Kidney (tissue), 14 donors: ENCODE measurements around the gene RBP5. TPM values are rescaled to one million over a fixed set of nuclear protein-coding genes. Genes with fewer than 3 reads are reported as not detected.
A peak's percentile ranks its signal among the peaks of the same experiment; 100 is the strongest.

Experiments
- DNase-seq, 5 donors: peaks; one replicate each; pipeline ENCODE4 v3.0.0-alpha.2; 2013 to 2020
- FAIRE-seq: peaks from 2 replicates; lab custom pipeline; 2012; peaks lifted over from hg19 to GRCh38; lab: Jason Lieb, UNC
- H3K27ac ChIP-seq, 2 donors: one replicate each; pipeline ENCODE4 v1.7.0; 2013; ENCODE audit warnings: low read depth in 2 of 2, low read length in 2 of 2, inconsistent platforms in 1 of 2
- H3K27me3 ChIP-seq: one replicate; pipeline ENCODE4 v1.7.1; 2013; ENCODE audit warnings: low read length, inconsistent platforms; ENCODE audit not compliant: control insufficient read depth, insufficient read depth
- H3K36me3 ChIP-seq, 3 donors: one replicate each; pipeline versions ENCODE4 v1.7.0 to v1.7.1; 2013; ENCODE audit warnings: low read length in 3 of 3, control low read depth in 1 of 3, inconsistent platforms in 1 of 3; ENCODE audit not compliant: insufficient read depth in 3 of 3, control insufficient read depth in 2 of 3
- H3K4me1 ChIP-seq, 3 donors: one replicate each; pipeline versions ENCODE4 v1.7.0 to v1.7.1; 2013; ENCODE audit warnings: low read length in 3 of 3, inconsistent platforms in 1 of 3, low read depth in 1 of 3; ENCODE audit not compliant: control insufficient read depth in 2 of 3, insufficient read depth in 2 of 3
- H3K4me3 ChIP-seq, 3 donors: one replicate each; pipeline versions ENCODE4 v1.7.0 to v1.8.1; 2013; ENCODE audit warnings: low read length in 3 of 3, control low read depth in 1 of 3, inconsistent platforms in 1 of 3
- H3K9ac ChIP-seq, 3 donors: one replicate each; pipeline versions ENCODE4 v1.7.0 to v1.7.1; 2013; ENCODE audit warnings: low read length in 3 of 3, control low read depth in 1 of 3, inconsistent platforms in 1 of 3
- H3K9me3 ChIP-seq, 3 donors: one replicate each; pipeline versions ENCODE4 v1.7.0 to v1.7.1; 2013; ENCODE audit warnings: low read length in 3 of 3, control low read depth in 1 of 3, inconsistent platforms in 1 of 3; ENCODE audit not compliant: control insufficient read depth in 2 of 3, insufficient read depth in 1 of 3
- intact Hi-C: fragments of 100-400 bp; cut with DNase I; formaldehyde crosslinking; loops from one replicate; pipeline ENCODE4 v1.11.1; 2022
- polyA plus RNA-seq: library from polyadenylated mRNA; stranded (reverse); fragments of 350-450 nt; fragmentation: Illumina TruSeq; extraction: RNeasy Lipid Tissue Mini Kit (QIAGEN cat#74804); gene quantifications from one replicate; pipeline ENCODE4 v1.2.3, GENCODE V29; 2014; ENCODE audit warnings: low read depth, low replicate concordance; ENCODE audit not compliant: insufficient read depth
- total RNA-seq: library from RNA; stranded (reverse); fragmentation: NEBNext Ultra II Directional; extraction: Animal tissue kit (Norgen Biotek cat#: 25700); gene quantifications from one replicate; pipeline ENCODE4 v1.2.1, GENCODE V29; 2021
- TF ChIP-seq, protein P1 (sequence below): IDR thresholded peaks from 3 replicates; pipeline ENCODE4 v1.5.1; 2012; ENCODE audit warnings: mild to moderate bottlenecking, moderate library complexity, borderline replicate concordance; ENCODE audit not compliant: insufficient read depth; ENCODE audit errors: extremely low read depth
- donor health status: control.
- donor health status: control.
- donor health status: control.
- donor health status: control.
- donor health status: control.
- donor health status: DM: yes; HTN: yes; CAD: no.
- donor health status: Normal renal cell carcinoma (clear cell type).

Gene RBP5
- total and polyA plus RNA-seq, 2 donors from 2014 or later, result 74.6 to 609 TPM

DNA sequence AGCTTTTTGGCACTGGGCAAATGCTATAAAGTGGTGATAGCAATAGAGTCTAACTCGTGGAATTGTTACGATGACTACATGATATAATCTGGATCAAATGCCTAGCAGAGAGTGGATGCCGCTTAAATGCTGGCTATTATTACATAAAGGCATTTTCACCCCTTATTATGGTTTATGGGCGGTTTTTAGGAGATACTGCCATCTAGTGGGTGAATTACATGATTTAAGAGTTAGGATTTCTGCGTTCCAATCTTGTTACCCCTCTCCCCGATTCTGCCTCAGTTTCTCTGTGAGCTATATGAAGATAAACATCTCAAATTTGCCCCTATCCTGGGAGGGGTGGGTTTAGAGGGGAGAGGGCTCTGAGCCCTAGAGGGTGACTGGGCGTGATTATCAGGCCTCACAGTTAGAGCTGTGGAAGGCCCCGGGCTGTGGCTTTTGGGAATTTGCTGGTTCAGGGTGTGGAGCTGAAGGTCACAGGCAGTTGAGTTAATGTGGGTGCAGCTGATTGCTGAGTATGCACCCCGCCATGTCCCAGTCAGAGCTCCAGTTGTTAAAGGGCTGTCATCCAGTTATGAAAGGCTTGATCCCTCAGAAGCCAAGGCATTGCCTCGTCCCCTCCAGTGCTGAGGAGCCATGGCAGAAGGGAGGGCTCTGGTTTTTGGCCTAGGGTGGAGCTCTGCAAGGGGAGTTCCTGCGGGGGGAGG is 15.9 kb upstream of the RBP5 start:
- Histone ChIP-seq H3K4me1 (no peaks in the 10 kb centered on the region), H3K9me3 (no peaks in the 10 kb centered on the region), H3K27ac (no peak overlapping the region), H3K27me3 (no peaks in the 10 kb centered on the region), H3K9ac (no peak overlapping the region), H3K36me3 (peaks cover 3 to 39% (median 13%) of the 10 kb centered on the region in 3 donors), H3K4me3 (no peak overlapping the region)
- FAIRE-seq, result no peak
- intact Hi-C loops, result no loop called here
- TF ChIP-seq, protein P1, sequence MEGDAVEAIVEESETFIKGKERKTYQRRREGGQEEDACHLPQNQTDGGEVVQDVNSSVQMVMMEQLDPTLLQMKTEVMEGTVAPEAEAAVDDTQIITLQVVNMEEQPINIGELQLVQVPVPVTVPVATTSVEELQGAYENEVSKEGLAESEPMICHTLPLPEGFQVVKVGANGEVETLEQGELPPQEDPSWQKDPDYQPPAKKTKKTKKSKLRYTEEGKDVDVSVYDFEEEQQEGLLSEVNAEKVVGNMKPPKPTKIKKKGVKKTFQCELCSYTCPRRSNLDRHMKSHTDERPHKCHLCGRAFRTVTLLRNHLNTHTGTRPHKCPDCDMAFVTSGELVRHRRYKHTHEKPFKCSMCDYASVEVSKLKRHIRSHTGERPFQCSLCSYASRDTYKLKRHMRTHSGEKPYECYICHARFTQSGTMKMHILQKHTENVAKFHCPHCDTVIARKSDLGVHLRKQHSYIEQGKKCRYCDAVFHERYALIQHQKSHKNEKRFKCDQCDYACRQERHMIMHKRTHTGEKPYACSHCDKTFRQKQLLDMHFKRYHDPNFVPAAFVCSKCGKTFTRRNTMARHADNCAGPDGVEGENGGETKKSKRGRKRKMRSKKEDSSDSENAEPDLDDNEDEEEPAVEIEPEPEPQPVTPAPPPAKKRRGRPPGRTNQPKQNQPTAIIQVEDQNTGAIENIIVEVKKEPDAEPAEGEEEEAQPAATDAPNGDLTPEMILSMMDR, result peak; percentile 36
- peak in 3 of 5 donors; percentile 26 to 49 (median 27) for DNase-seq

DNA sequence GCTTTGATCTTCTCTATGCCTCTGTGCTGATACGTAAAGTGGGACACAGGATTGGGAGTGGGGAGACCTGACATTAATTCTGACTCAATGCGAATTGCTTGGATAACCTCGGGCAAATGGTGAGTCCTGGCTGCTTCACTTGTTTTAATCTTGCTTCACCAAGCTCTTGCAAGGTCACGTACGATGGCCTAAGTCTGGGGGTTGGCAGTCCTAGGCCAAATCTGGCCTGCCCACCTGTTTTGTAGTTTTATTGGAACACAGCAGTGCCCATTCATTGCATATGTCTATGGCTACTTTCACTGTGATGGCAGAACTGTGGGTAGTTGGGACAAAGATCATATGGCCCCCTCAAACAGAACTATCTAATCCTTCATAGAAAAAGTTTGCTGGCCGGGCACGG is 14.9 kb upstream of the RBP5 start:
- intact Hi-C loops, result no loop called here
- DNase-seq, result no peak
- TF ChIP-seq, protein P1, result no peak
- Histone ChIP-seq H3K27ac (no peak overlapping the region), H3K36me3 (peaks cover 3 to 31% (median 3%) of the 10 kb centered on the region in 3 donors), H3K4me3 (no peak overlapping the region), H3K27me3 (no peaks in the 10 kb centered on the region), H3K4me1 (no peaks in the 10 kb centered on the region), H3K9me3 (no peaks in the 10 kb centered on the region), H3K9ac (no peak overlapping the region)
- no peak for FAIRE-seq

DNA sequence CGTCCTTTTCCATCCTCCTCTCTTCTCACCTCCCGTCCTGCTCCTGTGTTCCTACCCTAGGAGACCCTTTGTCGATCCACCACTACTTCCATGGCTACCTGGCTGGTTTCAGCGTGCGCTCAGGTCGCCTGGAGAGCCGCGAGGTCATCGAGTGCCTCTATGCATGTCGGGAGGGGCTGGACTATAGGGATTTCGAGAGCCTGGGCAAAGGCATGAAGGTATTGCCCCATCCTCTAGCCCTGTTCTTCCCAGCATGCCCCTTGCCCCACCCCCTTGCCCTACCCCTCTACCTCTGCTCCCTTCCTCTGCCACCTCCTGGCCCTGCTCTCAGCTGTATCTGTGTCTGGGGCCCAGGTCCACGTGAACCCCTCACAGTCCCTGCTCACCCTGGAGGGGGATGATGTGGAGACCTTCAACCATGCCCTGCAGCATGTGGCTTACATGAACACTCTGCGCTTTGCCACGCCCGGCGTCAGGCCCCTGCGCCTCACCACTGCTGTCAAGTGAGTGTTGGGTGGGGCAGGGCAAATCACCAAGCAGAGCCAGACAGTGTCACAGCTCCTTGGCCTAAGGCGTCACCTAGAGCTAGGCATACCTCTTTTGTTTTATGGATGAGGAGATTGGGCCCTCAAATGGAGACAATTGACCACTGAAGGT is 14.2 kb upstream of the RBP5 start:
- intact Hi-C loops, result no loop called here
- no peak for FAIRE-seq
- no peaks in the 10 kb centered on the region for H3K27me3 ChIP-seq
- no peak overlapping the region for H3K9ac ChIP-seq
- no peaks in the 10 kb centered on the region for H3K9me3 ChIP-seq
- no peak overlapping the region for H3K4me3 ChIP-seq
- TF ChIP-seq, protein P1, result no peak
- H3K27ac ChIP-seq, result no peak overlapping the region
- no peaks in the 10 kb centered on the region for H3K4me1 ChIP-seq
- H3K36me3 ChIP-seq, result peaks cover 0 to 31% (median 3%) of the 10 kb centered on the region in 3 donors
- DNase-seq, result peak in 1 of 5 donors; percentile 31
